WI38 (cell line): ENCODE results near the gene CCSER1.

ENCODE experiments used
- H3K4me3 ChIP-seq: 2 replicates; pipeline ENCODE4 v1.5.1; 2011; ENCODE audit warnings: low read depth, mild to moderate bottlenecking, control low read depth, low read length
- CTCF ChIP-seq: IDR thresholded peaks from 2 replicates; pipeline ENCODE4 v1.5.1; 2012; ENCODE audit warnings: low read depth, mild to moderate bottlenecking, control low read depth, low read length

Gene CCSER1

GRCh38 chr4:91422011-91422410 is 1294.8 kb downstream of the CCSER1 start:
- no peak overlapping the region for H3K4me3 ChIP-seq
- no peak for TF ChIP-seq CTCF

GRCh38 chr4:91426725-91427124 is 1299.5 kb downstream of the CCSER1 start:
- no peak overlapping the region for H3K4me3 ChIP-seq
- TF ChIP-seq CTCF = no peak

DNA sequence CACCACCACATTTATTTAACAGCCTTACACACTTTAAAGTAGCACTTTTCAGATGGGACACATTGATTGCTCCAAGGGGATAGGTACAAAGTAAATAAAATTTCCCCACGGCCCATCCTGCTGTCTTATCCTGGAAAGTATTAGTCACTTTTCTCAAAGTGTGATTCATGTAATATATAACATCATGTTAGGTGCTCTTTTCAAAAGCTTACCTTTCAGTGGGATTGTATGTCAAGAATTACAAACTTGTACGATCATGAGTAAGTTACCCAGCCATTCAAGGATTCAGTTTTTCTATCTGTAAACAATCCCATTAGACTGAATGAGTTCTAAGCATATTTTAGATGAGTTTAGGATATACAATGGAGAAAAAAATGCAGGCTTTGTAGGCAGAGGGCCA is 1300.0 kb downstream of the CCSER1 start:
- no peak for TF ChIP-seq CTCF
- H3K4me3 ChIP-seq = no peak overlapping the region

GRCh38 chr4:91434631-91435030 is 1307.4 kb downstream of the CCSER1 start:
- H3K4me3 ChIP-seq = no peak overlapping the region
- TF ChIP-seq CTCF = no peak

DNA sequence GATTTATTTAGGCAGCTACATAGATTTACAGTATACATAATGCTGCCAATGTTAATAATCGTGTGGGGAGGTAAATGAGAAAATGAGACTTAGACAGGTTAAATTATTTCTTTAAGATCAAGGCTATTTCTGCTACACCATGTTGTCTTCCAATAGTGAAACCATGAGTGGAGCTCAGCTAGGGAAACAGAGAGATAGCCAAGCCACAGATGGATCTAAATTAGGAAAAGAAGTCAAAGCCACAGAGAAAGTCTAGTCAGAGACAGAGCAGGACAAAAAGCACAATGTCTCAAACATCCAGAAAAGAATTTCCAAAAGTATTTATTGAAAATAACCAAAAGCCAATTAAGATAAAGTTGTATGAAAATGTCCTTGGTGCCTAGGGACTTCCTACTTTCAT is 1309.4 kb downstream of the CCSER1 start:
- TF ChIP-seq CTCF = no peak
- H3K4me3 ChIP-seq = no peak overlapping the region

- H3K4me3 ChIP-seq = no peak overlapping the region
- TF ChIP-seq CTCF = no peak
Measured at GRCh38 chr4:91447168-91447567, 1320.0 kb downstream of the CCSER1 start.

DNA sequence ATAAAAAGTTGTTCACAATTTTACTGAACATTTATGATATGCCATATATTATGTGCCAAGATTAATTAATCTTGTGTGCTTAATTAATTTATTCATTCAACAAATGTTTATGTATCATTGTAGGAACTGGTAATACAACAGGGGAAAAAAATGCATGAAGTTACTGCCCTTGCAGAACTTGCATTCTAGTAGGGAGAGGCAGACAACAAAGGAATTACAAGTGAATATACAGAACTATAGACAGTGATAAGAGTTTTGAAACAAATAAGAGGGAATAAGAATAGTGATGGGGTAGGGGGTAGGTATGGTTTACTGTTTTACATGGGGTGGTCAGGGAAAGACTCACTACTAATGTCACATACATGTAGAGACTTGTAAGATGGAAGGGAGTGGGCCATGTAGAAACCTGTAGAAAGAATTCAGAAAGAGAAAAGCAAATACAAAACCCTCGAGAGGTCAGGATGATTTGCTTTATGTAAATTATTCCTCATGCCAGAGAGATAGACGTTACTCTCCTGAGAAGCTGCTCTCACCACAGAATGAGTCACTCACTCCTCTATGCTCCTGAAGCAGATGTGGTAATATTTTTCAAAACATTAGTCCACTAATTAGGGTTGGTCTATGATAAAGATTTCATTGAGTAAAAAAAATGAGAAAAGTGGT is 1321.6 kb downstream of the CCSER1 start:
- no peak for TF ChIP-seq CTCF
- no peak overlapping the region for H3K4me3 ChIP-seq
